Daoy (cell line): ENCODE results near the gene MEGF6. TPM values are rescaled to one million over a fixed set of nuclear protein-coding genes. Genes with fewer than 3 reads are reported as not detected.
A peak's percentile ranks its signal among the peaks of the same experiment; 100 is the strongest.

ENCODE experiments used
- DNase-seq: peaks from one replicate; pipeline ENCODE4 v3.0.0-alpha.2; 2015; ENCODE audit warnings: low read depth
- total RNA-seq: library from RNA; depleted of rRNA; stranded (reverse); fragments of >200 nt; shearing (Covaris generic); gene quantifications from 2 replicates; pipeline ENCODE4 v1.2.3, GENCODE V29; 2014

MEGF6 gene
- total RNA-seq, 1 experiment from 2014 or later, result 2.5 TPM

- no peak for DNase-seq
Measured at GRCh38 chr1:3522112-3522511, 89.2 kb downstream of the MEGF6 start.

DNA sequence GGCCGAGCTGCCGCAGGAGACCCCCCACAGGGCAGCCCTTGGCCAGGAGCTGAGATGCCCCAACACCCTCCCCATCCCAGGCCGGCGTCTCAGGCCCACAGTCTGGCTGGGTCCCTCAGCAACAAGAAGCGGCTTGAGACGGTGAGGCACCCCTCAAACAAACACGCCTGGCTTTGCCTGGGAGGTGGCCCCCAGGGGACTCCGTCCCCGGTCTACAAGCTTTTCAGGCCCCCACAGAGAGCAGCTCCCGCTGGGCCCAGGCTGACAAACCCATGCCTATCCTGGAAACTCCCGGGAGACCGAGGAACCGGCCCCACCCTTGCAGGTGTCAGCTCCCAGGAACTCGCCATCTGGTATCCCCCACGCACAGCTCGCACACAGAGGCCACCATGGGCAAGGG is 89.9 kb downstream of the MEGF6 start:
- no peak for DNase-seq

- no peak for DNase-seq
Measured at GRCh38 chr1:3520419-3521378, 90.6 kb downstream of the MEGF6 start.

DNA sequence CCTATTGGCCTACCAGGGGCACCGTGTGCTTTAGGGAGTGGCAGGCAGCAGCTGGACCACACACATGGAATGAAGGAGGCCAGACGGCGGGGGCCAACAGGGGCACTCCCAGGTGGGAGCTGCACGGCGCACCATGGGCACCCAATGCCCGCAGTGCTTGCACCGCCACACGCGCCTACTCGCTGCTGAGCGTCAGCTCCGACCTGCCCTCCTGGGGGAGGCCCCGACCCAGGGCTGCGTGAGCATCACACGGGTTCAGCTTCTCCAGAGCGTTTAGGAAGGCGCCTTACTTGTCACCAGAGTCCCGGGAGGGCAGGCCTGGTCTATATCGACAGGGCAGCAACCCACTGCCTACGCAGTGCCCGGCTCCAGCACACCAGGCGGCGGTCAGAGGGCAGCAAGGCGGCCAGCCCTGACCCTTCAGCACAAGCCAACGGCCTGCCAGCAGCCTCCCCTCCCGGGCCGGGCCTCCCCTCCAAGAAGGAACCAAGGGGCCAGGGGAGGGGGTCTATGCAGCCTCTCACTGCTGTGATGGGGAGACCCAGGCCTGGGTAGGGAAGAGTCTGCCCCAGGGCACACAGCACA is 91.9 kb downstream of the MEGF6 start:
- DNase-seq, result no peak

DNA sequence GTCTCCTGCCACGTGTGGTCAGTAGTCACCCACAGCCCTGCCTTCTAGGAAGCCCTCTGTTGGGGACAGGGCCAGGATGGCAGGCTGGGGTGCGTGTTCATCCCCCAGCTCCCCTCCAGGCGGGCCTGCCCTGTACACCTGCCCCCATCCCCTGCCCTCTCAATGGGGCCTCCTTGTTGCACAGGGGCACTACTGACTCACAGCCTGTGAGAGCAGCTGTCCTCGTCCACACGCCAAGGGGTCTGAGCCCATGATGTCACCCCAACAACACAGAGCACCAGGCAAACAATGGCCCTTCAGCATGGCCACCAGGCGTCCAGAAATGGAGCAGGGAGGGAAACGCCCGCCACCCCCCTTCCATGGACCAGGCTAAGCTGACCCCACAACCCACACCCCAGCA is 92.6 kb downstream of the MEGF6 start:
- no peak for DNase-seq

- DNase-seq, result no peak
Measured at GRCh38 chr1:3518256-3518655, 93.1 kb downstream of the MEGF6 start.

GRCh38 chr1:3516911-3517675 is 94.2 kb downstream of the MEGF6 start:
- DNase-seq, result no peak

DNA sequence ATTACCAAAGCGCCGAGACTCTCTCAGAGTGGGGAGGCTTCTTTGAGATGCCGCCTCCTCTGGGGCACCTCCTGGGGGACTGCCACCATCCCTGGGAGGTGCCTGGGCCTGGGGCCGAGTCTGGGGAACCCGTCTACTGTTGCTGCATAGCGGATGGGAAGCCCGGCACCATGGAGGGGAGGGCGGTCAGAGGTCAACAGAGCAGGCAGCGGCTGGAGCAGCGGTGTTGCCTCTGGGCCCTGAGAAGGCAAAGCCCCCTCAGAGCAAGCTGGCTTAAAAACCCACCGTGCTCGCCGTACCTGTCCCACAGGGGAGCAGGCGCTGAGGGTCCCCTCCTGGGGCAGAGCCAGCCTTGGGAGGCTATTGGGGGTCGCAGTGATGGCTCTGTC is 94.8 kb downstream of the MEGF6 start:
- no peak for DNase-seq

DNA sequence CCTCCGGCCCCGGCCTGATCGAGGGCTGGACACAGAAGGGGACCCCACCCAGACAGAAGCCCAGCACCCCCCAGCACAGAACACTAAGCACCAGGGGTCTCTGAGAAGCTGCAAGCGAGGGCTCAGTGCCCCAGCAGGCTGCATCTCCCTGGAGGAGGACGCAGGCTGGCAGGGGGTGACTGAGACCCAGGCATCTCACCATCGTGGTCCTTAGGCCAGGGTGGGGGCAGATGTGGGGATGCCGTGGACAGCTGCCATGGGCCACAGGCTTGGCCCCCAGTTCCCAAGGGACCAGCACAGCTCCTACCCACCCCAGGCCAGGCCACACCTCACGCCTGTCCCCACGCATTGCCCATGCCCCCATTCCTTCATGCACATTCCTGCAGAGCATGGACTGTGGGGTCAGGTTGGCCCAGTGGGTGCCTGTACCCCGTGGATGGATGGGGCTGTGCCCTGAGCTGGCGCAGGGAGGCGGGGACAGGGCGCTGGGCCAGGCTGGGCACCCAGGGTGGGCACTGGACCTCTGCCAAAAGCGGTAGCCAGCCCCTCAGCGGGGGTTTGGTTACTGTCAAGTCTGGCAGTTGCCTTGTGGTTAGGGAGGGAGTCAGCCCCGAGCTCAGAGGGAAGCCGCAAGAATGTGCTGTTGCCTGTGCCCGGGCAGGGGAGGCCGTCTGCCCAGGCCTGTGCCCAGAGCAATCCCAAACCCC is 95.4 kb downstream of the MEGF6 start:
- DNase-seq, result peak; percentile 90

GRCh38 chr1:3515272-3515671 is 96.0 kb downstream of the MEGF6 start:
- DNase-seq, result no peak

DNA sequence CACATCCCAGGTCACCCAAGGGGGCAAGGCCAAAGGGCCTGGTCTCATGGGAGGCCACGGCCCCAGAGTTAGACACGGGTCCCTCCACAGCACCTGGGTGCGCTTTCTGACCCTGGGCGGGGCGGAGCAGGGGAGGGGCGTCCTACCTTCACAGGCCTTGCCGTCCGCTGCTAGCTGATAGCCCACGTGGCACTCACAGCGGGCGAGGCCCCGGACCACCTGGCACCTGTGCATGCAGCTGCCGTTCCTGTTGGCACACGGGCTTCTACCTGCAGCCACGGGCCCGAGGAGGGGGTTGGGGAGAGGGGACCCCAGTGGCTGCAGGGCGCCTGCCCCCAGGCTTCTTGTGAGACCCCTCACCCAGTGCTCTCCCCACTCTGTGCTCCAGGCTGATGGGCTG is 96.9 kb downstream of the MEGF6 start:
- no peak for DNase-seq

DNA sequence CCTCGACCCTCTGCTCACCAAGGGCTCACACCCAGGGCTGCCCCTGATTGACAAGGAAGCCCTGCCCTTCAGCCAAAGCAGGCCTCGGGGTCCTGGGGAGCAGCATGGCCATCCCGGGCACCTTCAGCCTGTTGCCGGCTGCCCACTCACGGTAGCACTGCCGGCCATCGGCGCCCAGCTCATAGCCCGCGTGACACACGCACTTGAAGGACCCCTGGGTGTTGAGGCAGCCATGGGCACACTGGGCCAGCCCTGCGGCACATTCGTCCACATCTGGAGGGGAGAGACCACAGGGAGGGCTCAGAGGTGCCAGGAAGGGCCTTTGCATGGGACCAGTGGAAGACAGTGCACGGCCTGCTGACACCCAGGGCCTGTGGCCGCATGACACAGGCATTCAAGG is 99.5 kb downstream of the MEGF6 start:
- DNase-seq, result no peak

GRCh38 chr1:3511306-3511705 is 100.0 kb downstream of the MEGF6 start:
- DNase-seq, result no peak

- no peak for DNase-seq
Measured at GRCh38 chr1:3510956-3511250, 100.4 kb downstream of the MEGF6 start.

DNA sequence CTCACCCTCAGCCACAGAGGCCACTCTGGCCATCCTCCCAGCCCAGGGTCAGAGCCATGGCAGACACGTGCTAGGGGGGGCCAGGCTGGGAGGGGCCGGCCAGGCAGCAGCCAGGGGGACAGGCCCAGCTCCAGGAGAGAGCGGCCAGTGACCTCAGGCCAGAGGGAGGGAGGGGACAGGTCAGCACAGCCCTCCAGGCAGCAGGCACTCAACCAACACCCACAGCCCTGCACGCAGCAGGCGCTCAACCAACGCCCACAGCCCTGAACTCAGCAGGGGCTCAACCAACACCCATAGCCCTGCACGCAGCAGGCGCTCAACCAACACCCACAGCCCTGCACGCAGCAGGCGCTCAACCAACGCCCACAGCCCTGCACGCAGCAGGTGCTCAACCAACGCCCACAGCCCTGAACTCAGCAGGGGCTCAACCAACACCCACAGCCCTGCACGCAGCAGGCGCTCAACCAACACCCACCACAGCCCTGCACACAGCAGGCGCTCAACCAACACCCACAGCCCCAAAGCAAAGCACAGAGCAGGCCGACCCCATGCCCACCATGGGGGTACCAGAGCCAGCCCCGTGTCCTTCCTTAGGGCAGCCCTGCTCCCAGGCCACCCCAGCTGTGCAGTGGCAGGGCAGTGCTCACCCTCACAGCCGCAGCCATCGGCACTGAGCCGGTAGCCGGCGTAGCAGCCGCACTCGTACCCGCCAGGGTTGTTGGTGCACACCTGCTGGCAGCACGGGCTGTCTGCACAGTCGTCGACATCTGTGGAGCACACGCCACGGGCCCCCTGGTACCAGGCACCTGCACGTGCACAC is 101.0 kb downstream of the MEGF6 start:
- no peak for DNase-seq

GRCh38 chr1:3509721-3510120 is 101.6 kb downstream of the MEGF6 start:
- DNase-seq, result no peak

DNA sequence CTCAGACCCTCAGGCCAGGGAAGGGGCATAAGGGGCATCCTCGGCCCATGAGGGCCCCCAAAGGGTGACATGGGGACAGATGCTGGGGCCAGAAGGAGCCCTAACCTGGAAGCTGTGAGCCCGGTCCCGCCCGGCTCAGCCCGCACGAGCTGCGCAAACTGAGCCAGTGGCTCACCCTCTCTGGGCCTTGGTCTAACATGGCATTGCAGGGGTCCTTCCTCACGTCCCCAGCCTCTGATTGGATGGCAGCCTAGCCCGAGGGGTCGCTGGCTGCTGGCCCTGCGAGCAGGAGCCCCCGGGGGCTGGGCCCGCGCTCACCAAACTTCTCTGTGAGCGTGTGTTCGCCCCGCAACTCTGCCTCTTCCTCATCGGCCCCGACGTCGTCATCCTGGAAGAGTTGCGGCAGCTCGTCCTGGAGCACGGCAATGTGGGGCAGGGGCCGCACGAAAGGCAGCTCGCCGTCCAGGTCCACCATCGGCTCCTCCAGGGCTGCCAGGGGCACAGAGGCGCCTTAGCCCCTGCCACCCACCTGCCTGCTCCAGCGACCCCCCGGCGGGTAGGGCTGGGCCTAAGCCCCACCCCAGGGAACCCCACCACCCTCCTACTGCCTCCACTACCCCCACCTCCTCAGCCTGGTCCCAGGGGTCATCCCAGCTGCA is 102.4 kb downstream of the MEGF6 start:
- no peak for DNase-seq

DNA sequence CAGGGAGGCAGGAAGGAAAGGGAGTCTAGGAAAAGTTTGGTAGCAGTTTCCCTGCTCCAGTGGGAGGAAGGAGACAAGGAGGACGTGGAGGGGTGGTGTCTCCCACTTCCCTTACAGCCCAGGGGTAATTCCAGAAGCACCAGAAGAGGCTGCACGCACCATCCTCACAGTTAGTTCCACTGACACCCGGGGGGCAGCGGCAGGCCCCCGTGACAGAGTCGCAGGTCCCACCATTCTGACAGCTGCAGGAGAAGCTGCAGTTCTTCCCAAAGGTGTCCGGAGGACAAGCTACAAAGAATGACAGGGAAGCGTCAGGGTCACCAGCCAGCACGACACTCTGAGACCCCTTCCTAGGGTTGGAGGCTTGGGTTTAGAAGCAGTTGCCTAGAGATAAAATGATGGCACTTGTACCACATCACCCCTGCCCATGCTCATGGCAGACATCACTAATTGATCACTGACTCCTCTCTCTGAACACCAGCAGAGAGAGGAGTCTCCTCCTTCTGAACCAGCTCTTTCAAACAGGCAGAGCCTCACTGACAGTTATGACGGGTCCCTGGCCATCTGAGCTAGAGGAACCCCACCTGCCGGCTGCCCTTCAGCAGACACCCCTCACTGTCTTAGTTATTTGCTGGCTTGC is 103.6 kb downstream of the MEGF6 start:
- no peak for DNase-seq

GRCh38 chr1:3506943-3507342 is 104.4 kb downstream of the MEGF6 start:
- no peak for DNase-seq

DNA sequence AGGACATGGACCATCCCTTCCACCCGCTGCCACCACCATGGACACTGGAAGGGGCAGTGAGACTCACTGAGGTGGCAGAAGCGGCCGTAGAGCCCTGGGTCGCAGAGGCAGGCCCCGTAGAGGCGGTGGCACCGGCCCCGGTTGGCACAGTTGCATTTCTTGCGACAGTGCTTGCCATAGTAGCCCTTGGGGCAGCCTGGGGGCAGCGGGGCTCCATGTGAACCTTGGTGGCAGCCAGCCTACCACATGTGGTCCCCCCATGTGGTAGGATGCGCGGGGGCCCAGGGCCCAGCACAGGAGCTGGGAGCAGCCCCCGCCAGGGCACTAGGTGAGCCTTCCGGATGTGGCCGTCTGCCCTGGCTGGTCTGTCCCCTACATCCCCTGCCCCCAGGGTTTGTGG is 105.3 kb downstream of the MEGF6 start:
- no peak for DNase-seq
